Effector memory CD8-positive, alpha-beta T cell (primary cell): ENCODE results near the gene TUBGCP5.

Source experiments
- ATAC-seq: fragments of 150-1000 bp; cut with Tn5 transposase; replicated peaks from 2 replicates; pipeline ENCODE4 v1.10.0; 2021; ENCODE audit warnings: mild to moderate bottlenecking, moderate library complexity
- DNase-seq, 3 experiments: peaks; one replicate each; pipeline ENCODE4 v3.0.0; 2021
- H3K27ac Mint-ChIP-seq, 2 donors: one replicate each; pipeline ENCODE4 v1.8.0; 2022; ENCODE audit warnings: mild to moderate bottlenecking in 2 of 2, mixed read lengths in 2 of 2, moderate library complexity in 2 of 2
- H3K27me3 Mint-ChIP-seq, 2 donors: one replicate each; pipeline ENCODE4 v1.8.0; 2022; ENCODE audit warnings: mixed read lengths in 2 of 2
- H3K36me3 Mint-ChIP-seq: one replicate; pipeline ENCODE4 v1.8.0; 2022; ENCODE audit warnings: mild to moderate bottlenecking, moderate library complexity, mixed read lengths; ENCODE audit not compliant: insufficient read depth
- H3K4me1 Mint-ChIP-seq, 2 donors: one replicate each; pipeline ENCODE4 v1.8.0; 2022; ENCODE audit warnings: low read depth in 2 of 2, mixed read lengths in 2 of 2
- H3K4me3 Mint-ChIP-seq, 2 donors: one replicate each; pipeline ENCODE4 v1.8.0; 2022; ENCODE audit warnings: mild to moderate bottlenecking in 2 of 2, mixed read lengths in 2 of 2, moderate library complexity in 2 of 2
- H3K9me3 Mint-ChIP-seq, 2 donors: one replicate each; pipeline ENCODE4 v1.8.0; 2022; ENCODE audit warnings: mixed read lengths in 2 of 2

TUBGCP5 gene

GRCh38 chr15:22960126-22960525 lies 79.2 kb downstream of the TUBGCP5 start:
- ATAC-seq, result no peak
- DNase-seq, result no peak
- peaks cover 0 to 9% of the 10 kb centered on the region in 2 donors for H3K27me3 Mint-ChIP-seq
- H3K4me1 Mint-ChIP-seq, result peaks cover 0 to 7% of the 10 kb centered on the region in 2 donors
- H3K36me3 Mint-ChIP-seq, result no peaks in the 10 kb centered on the region
- H3K27ac Mint-ChIP-seq, result no peak overlapping the region
- H3K9me3 Mint-ChIP-seq, result no peaks in the 10 kb centered on the region
- no peak overlapping the region for H3K4me3 Mint-ChIP-seq

GRCh38 chr15:22959321-22960101 lies 79.9 kb downstream of the TUBGCP5 start:
- Mint-ChIP-seq H3K27me3 (peaks cover 0 to 9% of the 10 kb centered on the region in 2 donors), H3K4me3 (no peak overlapping the region), H3K27ac (no peak overlapping the region), H3K36me3 (no peaks in the 10 kb centered on the region), H3K4me1 (peaks cover 0 to 7% of the 10 kb centered on the region in 2 donors), H3K9me3 (no peaks in the 10 kb centered on the region)
- DNase-seq (no peak), ATAC-seq (no peak)

- Mint-ChIP-seq H3K9me3 (no peaks in the 10 kb centered on the region), H3K36me3 (no peaks in the 10 kb centered on the region), H3K4me1 (peaks cover 0 to 7% of the 10 kb centered on the region in 2 donors), H3K27ac (no peak overlapping the region), H3K27me3 (peaks cover 0 to 9% of the 10 kb centered on the region in 2 donors), H3K4me3 (no peak overlapping the region)
- DNase-seq, result no peak
- ATAC-seq, result no peak
These were observed 80.7 kb downstream of the TUBGCP5 start for GRCh38 chr15:22958487-22959280.

GRCh38 chr15:22956978-22957260 lies 82.5 kb downstream of the TUBGCP5 start:
- DNase-seq (no peak), ATAC-seq (no peak)
- Mint-ChIP-seq H3K36me3 (no peaks in the 10 kb centered on the region), H3K9me3 (no peaks in the 10 kb centered on the region), H3K4me1 (peaks cover 0 to 7% of the 10 kb centered on the region in 2 donors), H3K27ac (no peak overlapping the region), H3K27me3 (peaks cover 0 to 9% of the 10 kb centered on the region in 2 donors), H3K4me3 (no peak overlapping the region)

- no peaks in the 10 kb centered on the region for H3K9me3 Mint-ChIP-seq
- ATAC-seq (no peak), DNase-seq (no peak)
- peaks cover 0 to 7% of the 10 kb centered on the region in 2 donors for H3K4me1 Mint-ChIP-seq
- H3K27ac Mint-ChIP-seq, result no peak overlapping the region
- no peak overlapping the region for H3K4me3 Mint-ChIP-seq
- H3K36me3 Mint-ChIP-seq, result no peaks in the 10 kb centered on the region
- H3K27me3 Mint-ChIP-seq, result peaks cover 0 to 9% of the 10 kb centered on the region in 2 donors
These were observed 83.0 kb downstream of the TUBGCP5 start for GRCh38 chr15:22956257-22956977.

- DNase-seq (no peak), ATAC-seq (no peak)
- H3K27me3 Mint-ChIP-seq, result peaks cover 0 to 9% of the 10 kb centered on the region in 2 donors
- H3K4me1 Mint-ChIP-seq, result peaks cover 0 to 7% of the 10 kb centered on the region in 2 donors
- no peak overlapping the region for H3K27ac Mint-ChIP-seq
- H3K4me3 Mint-ChIP-seq, result no peak overlapping the region
- no peaks in the 10 kb centered on the region for H3K9me3 Mint-ChIP-seq
- no peaks in the 10 kb centered on the region for H3K36me3 Mint-ChIP-seq
These were observed 83.7 kb downstream of the TUBGCP5 start for GRCh38 chr15:22955544-22956119.

GRCh38 chr15:22954798-22955543 lies 84.4 kb downstream of the TUBGCP5 start:
- Mint-ChIP-seq H3K4me3 (no peak overlapping the region), H3K9me3 (no peaks in the 10 kb centered on the region), H3K4me1 (peaks cover 0 to 11% of the 10 kb centered on the region in 2 donors), H3K27me3 (peaks cover 0 to 9% of the 10 kb centered on the region in 2 donors), H3K36me3 (no peaks in the 10 kb centered on the region), H3K27ac (no peak overlapping the region)
- no peak for ATAC-seq
- no peak for DNase-seq

- no peak overlapping the region for H3K27ac Mint-ChIP-seq
- no peaks in the 10 kb centered on the region for H3K9me3 Mint-ChIP-seq
- H3K4me1 Mint-ChIP-seq, result peaks cover 0 to 8% of the 10 kb centered on the region in 2 donors
- H3K4me3 Mint-ChIP-seq, result no peak overlapping the region
- DNase-seq (no peak), ATAC-seq (no peak)
- H3K27me3 Mint-ChIP-seq, result peaks cover under 1 to 9% of the 10 kb centered on the region in 2 donors
- H3K36me3 Mint-ChIP-seq, result no peaks in the 10 kb centered on the region
These were observed 85.0 kb downstream of the TUBGCP5 start for GRCh38 chr15:22954326-22954725.

- Mint-ChIP-seq H3K4me3 (no peak overlapping the region), H3K27me3 (peaks cover 14 to 21% of the 10 kb centered on the region in 2 donors), H3K9me3 (no peaks in the 10 kb centered on the region), H3K27ac (no peak overlapping the region), H3K36me3 (no peaks in the 10 kb centered on the region), H3K4me1 (peaks cover 10 to 17% of the 10 kb centered on the region in 2 donors)
- ATAC-seq, result no peak
- no peak for DNase-seq
These were observed 86.4 kb downstream of the TUBGCP5 start for GRCh38 chr15:22952796-22953579.

- Mint-ChIP-seq H3K27me3 (peaks cover 27 to 30% of the 10 kb centered on the region in 2 donors), H3K9me3 (no peaks in the 10 kb centered on the region), H3K27ac (no peak overlapping the region), H3K4me1 (peaks cover 10 to 22% of the 10 kb centered on the region in 2 donors), H3K36me3 (no peaks in the 10 kb centered on the region), H3K4me3 (no peak overlapping the region)
- DNase-seq (no peak), ATAC-seq (no peak)
These were observed 87.7 kb downstream of the TUBGCP5 start for GRCh38 chr15:22951381-22952280.

GRCh38 chr15:22951031-22951380 lies 88.4 kb downstream of the TUBGCP5 start:
- H3K36me3 Mint-ChIP-seq, result no peaks in the 10 kb centered on the region
- DNase-seq (no peak), ATAC-seq (no peak)
- no peak overlapping the region for H3K27ac Mint-ChIP-seq
- H3K4me1 Mint-ChIP-seq, result peaks cover 10 to 22% of the 10 kb centered on the region in 2 donors
- H3K9me3 Mint-ChIP-seq, result no peaks in the 10 kb centered on the region
- no peak overlapping the region for H3K4me3 Mint-ChIP-seq
- H3K27me3 Mint-ChIP-seq, result peaks cover 25 to 27% of the 10 kb centered on the region in 2 donors
